C4-2B (cell line): Measurements from ENCODE around the gene ZFAND2A.
"Not testable (repeated sequence)": the region's sequence is repeated elsewhere in the genome, so short reads cannot be mapped to it uniquely, and the experiment has no call there.

Source experiments
- H3K27ac ChIP-seq: fragments of 450-650 bp; 2 replicates; pipeline ENCODE4 v1.5.1; 2017
- CTCF ChIP-seq: fragments of 450-650 bp; conservative IDR thresholded peaks from 2 replicates; pipeline ENCODE4 v1.5.1; 2017; ENCODE audit warnings: mild to moderate bottlenecking
- ZFX ChIP-seq: fragments of 450-650 bp; IDR thresholded peaks from 2 replicates; pipeline ENCODE4 v1.6.1; 2017

ZFAND2A gene

GRCh38 chr7:1172666-1173523 is 12.9 kb upstream of the ZFAND2A start:
- no peak for TF ChIP-seq ZFX
- TF ChIP-seq CTCF = no peak
- H3K27ac ChIP-seq = no peak overlapping the region

GRCh38 chr7:1171516-1171915 is 11.5 kb upstream of the ZFAND2A start:
- H3K27ac ChIP-seq = not testable (repeated sequence)

- TF ChIP-seq ZFX (no peak), CTCF (no peak)
- H3K27ac ChIP-seq = no peak overlapping the region
Measured at GRCh38 chr7:1170741-1171501, 10.9 kb upstream of the ZFAND2A start.

GRCh38 chr7:1169409-1170368 is 9.7 kb upstream of the ZFAND2A start:
- peak overlapping the region; percentile 66 for H3K27ac ChIP-seq
- TF ChIP-seq ZFX (no peak), CTCF (peak; percentile 88)

GRCh38 chr7:1168422-1168821 is 8.4 kb upstream of the ZFAND2A start:
- H3K27ac ChIP-seq = no peak overlapping the region
- TF ChIP-seq CTCF = no peak
- TF ChIP-seq ZFX = no peak

GRCh38 chr7:1164436-1164835 is 4.4 kb upstream of the ZFAND2A start:
- no peak for TF ChIP-seq ZFX
- no peak for TF ChIP-seq CTCF
- no peak overlapping the region for H3K27ac ChIP-seq

GRCh38 chr7:1163121-1163520 is 3.1 kb upstream of the ZFAND2A start:
- TF ChIP-seq ZFX (no peak), CTCF (no peak)
- no peak overlapping the region for H3K27ac ChIP-seq
